Stimulated activated CD8-positive, alpha-beta memory T cell treated with anti-CD3 and anti-CD28 coated beads, Interleukin-15, amount 100 ng/mL, for 4 hours (primary cell): ENCODE data around the gene SPATA19.

Experiments used
- DNase-seq, 2 donors: peaks; one replicate each; pipeline ENCODE4 v3.0.0-alpha.2; 2020; ENCODE audit warnings: low read depth in 2 of 2

The SPATA19 gene

DNA sequence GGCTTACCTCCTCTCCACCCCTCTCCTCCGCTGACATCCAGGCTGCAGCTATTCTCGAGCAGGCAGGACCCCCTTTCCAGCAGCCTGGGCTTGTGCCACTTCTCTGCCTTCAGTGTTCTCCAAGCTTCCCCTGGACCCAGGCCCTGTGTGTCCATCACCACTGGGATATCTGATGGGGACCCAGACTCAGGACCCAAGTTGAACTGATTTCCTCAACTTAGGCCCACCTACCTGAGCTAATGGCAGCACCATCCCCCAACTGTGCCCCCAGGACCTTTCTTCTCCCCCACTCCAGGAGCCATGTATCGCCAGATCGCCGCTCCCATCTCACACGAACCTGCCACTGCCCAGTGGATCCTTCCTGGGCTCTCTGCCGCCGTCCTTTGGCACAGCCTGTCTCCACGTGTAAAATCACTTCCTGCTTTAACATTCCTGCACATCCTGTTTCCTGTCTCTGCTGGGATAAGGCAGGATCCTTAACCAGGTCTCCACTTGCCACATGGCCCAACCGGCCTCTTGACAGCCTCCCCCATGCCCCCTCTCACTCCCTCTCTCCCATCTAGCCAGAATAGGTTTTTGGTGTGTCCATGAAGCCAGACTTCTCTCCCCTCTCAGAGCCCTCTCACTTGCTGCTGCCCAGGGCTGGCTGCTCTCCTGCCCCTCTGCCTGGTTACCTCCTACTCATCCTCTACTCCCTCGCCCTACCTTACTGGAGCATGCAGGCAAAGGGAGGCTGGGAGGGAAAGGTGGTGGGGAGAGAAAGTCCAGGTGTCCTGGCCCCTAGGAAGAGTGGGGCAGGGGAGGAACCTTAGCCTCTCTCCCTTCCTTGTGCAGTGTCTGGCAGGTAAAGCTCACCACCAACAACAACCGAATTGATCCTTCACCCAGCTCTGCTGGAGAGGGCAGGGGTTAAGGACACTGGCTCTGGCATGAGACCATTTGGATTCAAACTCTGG is 9.4 kb downstream of the SPATA19 start:
- DNase-seq = no peak

DNA sequence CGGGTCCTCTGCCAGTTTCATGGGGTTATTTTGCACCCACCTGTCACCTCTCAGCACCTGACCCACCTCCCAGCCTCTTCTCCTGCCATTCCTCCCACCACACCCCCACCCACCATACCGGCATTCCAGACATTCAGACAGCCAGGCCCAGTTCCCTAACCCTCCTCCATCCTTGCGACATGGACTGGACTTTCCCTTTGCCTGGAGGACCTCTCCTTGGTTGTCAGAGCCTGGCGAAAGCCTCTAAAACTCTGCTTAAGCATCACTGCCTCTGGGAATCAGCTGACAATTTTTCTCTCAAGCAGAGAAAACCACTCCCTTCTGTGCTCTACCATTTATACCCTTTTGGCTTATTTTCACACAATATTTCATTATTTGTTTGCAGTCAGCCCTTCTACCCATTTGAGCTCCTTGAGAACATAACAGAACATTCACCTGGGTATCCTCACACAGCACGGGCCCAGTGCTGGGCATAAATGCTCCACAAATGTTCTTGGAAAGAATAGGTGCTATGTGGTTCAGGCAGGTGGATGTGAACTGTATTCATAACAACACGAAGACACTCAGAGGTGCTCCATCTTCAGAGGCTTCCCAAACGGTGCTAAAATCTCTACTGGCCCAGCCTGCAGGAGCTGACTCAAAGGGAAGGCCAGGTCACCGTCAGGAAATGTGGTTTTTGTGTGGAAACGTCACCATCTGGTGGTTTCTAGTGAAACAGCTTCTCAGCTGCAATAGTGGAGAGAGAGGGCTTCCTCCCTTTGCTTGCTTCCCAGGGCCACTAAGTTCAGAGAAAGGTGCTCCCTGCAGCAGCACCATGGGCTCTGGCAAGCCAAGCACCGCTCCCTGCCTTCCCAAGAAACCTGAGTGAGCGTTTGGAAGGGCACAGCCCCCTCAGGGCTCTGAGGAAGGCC is 10.4 kb downstream of the SPATA19 start:
- DNase-seq = no peak

DNA sequence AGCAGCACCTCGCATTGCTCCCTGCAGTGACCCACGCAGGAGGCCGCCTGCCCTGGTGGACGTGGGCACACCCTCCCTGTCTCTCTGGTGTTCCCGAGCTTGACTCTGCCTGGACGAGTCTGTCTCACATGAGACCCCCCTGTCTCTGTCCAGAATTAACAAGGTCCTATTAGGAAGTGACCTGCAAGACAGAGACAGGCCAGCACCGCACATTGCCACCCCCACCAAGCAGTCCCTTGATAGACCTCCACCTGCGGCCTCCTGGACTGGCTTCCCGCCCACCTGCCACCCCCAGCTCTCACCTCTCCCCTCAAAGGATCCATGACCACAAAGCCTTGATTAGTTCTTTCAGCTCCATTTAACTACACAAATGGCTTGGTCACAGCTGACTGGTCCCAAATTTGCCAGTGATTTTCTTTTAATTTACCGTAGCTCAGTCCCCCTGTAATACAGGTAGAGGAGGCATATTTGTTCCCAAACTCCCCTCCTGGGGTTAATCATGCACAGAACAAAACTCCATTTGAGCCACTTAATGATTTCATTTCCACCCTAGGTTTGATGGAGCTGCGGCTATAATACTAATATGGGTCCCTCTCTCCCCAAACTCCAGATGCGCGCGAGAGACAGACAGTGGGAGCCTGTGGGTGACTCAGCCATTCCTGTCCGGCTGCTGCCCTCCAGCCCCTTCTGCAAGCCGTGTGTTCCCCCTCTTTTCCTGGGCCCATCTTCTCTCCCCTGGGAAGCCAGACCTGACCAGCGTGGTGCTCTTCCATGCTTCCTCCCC is 11.2 kb downstream of the SPATA19 start:
- DNase-seq = no peak

DNA sequence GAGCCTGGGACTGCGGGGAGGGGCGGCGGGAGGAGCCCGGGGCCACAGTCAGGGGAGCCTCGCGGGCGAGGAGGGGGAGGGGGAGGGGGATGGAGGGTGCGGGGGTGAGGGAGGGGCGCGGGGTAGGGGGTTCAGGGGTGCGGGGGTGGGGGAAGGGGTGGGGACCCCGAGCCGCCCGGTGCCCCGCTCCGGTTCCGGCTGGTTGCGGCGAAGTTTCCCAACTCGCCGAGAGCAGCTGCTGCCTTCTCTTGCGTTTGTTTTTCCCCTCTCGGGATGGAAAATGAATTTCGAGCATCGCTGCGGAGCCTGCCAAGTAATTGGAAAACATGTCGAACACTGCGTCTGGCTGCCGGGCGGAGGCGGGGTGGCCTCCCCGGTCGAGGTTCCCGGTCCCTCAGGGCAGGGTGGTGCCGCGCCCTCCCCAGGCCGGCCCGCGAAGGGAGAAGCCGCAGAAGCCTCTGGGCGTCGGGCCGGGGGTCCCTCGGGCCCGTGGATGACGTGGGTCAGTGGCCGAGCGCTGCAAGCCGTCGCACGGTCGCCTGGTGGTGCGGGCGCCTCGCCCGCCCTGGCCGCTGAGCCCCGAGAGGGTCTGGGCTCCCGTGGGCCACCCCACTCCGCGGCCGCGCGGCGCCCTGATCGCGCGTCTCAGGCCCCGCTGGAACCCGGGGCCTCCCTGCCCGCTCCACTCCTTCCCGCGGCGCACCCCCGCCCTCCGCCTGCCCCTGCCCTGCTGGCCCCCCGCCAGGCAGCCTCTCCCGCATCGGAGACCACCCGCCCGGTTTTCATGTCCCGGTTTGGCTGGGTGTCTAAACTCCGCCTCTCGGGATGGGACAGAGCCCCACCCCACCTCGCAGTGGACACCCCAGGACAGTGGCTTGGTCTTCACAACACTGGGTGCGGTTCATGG is 12.1 kb downstream of the SPATA19 start:
- DNase-seq = no peak

DNA sequence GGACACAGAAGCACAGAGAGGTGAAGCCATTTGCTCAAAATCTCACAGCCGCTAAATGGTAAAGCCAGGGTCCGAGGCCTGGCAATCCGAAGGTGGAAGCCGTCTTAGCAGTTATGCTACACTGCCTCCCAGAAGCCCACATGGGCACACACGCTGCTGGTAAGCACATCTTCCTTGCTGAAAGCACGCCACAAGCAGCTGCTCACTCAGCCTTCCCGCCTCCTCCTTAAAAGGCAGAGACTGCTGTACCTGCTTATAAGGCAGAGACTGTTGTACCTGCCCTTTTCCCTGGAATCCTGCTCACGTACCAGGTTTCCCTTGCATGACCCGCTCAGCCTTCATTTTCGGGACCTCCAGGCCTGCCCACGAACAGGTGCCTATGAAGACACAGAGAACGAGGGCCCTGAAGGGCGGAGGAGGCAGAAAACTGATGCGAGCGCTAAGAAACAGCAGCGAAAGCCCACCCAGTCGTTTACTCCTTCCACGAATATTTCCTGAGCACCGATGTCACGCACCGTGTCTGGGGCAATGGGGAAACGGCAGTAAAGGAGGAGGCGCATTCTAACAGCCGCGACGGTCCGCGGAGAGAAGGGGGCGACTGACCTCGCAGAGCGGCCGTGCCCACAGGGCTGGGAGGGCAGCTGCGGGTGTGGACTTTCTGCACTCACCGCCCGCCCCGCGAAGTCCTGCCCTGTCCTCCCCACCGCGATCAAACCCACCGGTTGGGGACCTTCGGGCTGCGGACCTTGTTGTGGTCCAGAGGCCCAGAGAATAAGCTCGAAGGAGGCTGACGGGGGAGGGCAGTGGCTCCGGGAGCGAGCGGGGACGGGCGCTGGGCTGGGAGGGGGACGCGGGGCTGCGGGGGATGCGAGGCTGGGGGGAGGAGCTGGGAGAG is 13.0 kb downstream of the SPATA19 start:
- DNase-seq = no peak

DNA sequence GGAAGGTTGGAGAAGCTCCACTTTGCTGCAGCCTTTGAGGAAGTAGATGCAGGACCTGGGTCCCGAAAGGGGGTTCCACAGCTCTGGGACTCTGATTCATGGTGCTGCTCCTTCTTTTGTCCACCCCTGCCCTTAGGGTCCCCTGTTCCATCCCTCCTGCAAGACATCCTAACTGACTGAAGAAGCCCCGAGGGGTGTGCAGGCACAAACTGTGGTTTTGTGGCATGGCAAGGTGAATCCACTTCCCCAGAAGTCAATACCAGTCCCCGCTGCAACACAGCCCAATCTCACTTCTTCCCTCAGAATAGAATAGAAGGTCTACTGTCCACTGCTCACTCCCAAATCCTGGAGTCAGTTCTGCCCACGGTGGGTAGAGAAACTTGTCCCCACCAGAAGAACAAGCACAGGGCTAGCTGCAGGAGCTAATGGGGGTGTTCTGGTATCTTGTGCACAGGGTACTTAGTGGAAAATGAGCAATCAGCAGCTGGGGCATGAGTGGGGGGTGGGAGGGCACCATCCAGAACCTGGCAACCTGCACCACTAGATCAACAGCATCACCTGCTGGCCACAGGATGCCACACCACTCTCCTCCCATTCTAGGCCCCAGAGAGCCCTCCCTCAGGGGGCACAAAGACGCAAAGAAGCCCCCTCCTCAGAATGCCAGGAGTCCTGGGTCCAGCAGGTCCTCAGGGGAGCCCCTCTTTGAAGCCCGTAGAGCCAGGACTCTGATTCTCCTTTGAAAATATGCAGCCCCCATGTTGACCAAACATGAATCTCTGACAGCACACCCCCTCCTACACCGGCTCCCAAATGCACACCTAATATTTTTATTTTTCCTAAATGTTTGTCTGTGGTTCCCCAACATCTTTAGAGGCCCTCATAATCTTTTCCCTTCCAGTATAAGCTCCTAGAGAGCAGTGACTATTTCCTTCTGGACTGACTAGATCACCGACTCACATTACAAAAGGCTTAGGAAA is 14.1 kb downstream of the SPATA19 start:
- DNase-seq = no peak

DNA sequence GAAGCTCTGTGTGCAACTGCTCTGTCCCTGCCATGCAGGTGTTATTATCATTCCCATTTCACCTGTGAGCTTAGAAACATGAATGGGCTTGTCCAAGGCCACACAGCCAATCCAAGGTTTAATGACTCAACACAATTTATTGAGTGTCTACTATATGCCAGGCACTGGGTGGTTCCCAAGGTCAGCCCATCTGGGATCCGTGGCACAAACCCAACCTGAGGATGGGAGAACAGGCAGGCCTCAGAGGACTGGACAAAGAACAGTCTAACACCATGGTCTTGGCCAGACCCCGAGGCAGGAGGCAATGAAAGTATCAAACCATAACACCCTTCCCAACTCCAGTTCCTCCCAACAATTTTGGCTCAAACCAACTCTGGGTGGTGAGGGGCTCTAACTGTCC is 15.7 kb downstream of the SPATA19 start:
- DNase-seq = no peak

DNA sequence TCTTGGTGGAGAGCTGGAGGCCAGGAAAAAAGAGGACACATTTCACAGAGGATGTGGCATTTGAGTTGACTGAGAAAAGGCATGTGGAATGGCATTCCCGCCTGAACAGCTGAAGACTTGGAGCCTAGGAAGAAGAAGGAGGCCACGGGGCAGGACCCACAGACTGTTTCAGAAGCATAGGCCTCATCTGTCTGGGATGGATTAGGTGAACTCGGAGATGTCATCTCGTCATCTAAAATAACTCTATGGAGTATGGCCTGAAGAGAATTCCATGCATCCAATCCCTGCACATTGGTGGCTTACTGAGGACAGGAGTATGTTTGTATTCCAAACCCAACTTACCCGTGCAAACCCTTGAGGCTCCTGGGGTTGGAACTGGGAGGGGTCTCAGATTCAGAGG is 16.4 kb downstream of the SPATA19 start:
- DNase-seq = no peak

DNA sequence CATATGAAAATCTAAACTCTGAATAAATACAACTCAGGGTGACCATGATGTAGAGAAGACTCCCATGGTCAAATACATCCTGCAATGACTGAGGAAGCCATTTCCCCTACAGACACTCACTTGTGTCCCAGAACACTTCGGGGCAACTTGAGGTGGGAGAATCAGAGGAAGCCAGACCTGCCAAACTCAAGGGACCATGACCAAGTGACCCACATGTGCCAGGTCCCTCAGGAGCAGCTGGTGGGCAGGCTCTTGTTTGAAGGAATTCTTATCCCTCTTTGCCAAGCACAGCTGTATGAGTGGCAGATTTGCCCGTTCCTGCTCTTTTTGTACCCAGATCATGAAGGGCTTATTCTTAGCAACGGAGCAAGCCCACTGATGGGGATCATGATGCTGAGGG is 17.8 kb downstream of the SPATA19 start:
- no peak for DNase-seq

DNA sequence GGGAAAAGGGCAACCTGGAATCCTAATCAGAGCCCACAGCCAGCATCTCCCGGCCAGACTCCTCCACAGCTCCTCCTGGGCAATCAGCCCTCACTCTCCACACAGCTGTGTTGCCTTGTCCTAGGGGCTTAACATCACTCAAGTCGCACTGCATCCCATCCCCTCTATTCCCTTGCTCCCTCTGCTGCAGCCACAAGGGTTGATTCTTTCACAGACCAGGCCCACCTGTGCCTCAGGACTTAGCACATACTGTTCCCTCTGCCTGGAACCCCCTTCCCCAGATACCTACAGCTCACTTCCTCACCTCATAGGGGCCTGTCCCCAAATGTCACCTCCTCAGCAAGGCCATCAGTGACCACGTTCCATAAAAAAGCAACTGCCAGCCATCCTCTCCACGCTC is 18.4 kb downstream of the SPATA19 start:
- no peak for DNase-seq

DNA sequence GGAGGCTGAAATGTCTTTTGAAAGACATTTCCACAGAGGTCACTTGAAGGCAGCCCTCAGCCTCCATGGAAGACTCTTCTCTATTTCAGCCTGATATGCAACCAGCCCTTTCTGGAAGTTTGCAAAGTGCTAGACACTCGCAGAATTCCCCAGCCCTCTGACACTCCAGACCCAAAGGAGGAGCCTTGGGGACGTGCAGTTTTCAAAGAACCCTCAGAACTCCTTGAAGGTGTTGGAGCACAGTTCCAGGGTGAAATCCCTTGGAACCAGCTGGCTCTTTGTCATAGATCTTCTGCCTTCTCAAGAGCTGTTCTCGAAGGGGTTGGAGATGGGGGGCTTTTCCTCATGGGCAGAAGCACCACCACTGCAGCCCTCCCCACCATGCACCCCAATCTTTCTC is 19.6 kb downstream of the SPATA19 start:
- DNase-seq = no peak

DNA sequence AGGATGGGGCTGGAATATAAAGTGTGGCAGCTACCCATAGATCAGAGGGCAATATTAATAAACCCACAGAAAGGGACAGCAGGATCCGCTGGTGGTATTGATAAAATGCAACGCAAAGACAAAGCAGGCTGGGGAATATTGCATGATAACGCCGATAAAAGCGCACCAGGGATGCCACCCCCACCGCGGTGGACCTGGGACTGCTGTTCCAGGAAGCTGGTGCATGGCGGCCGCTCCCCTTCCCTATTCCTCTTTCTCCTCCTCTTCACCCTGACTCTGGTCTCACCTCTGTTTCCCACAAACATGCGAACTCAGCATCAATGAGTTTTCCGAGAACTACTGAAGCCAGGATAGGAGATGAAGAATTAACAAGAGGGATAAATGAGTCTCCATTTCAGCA is 20.2 kb downstream of the SPATA19 start:
- DNase-seq = no peak

DNA sequence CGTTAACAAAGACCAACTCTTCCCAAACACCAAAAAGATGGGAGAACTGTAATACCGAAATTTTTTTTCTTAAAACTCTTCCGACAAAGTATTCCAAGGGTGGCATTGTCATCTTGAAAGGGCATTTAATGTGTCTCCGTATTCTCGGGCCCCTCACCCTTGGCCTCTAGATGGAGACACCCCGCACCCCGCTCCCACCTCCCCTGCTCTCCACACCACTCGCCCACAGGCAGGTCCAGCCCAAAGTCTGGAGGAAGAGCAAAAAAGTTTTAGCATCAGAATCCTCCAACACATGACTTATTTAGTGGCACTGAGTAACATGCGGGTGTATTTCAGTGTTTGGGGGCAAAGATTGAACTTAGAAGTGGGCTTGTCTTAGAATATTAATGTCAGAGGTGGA is 20.7 kb downstream of the SPATA19 start:
- no peak for DNase-seq

DNA sequence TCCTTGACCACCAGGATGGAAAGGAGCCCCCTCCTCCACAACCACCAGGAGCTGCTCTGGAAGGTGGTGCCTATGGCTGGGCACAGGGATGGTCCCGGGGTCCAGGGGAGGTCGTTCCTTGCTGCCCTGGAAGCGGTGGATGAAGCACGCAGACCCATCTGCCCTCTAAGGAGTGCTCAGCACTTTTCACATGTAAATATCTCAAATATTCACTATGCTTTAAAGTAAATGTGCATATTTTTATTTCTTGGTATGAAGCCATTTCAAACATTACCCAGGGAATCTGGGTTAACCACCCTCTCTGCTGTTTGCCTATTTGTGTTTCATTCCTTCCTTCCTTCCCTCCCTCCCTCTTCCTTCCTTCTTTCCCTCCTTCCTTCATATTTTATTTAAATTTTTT is 21.7 kb downstream of the SPATA19 start:
- no peak for DNase-seq

DNA sequence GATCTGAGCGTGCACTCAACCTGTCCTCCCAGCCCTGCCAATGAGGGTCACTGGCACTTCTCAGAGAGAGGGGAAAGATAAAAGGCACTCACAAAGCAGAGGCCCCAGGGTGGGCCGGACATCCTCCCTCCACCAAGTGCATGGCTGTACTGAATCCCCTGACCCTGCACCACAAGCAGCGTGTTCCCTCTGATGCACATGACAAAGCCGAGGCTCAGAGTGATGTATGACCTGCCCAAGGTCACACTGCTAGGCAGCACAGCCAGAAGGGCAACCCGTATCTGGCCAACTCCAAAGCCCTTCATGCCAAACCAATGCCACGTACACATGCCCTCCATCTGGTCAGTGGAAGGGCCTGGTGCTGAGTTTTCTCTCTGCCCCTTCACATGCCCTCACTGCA is 22.1 kb downstream of the SPATA19 start:
- DNase-seq = no peak

DNA sequence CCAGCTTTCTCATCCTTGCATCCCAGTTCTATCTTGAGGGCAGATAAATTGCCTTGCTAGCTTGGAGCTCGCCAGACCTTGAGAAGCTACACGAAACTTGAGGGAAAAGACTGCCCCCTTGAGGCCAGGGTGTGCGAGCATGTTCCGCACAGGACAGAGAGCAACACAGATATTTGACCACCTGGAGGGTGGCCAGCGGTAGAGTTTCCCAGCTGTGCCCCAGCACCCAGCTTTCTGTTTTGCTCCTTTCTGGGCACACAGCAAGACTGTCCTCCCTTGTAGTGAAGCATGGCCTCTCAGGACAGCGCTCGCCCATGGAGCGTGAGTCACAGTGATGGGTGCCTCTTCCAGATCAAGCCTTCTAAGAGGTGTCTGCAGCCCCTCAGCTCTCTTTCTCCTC is 23.5 kb downstream of the SPATA19 start:
- DNase-seq = no peak

DNA sequence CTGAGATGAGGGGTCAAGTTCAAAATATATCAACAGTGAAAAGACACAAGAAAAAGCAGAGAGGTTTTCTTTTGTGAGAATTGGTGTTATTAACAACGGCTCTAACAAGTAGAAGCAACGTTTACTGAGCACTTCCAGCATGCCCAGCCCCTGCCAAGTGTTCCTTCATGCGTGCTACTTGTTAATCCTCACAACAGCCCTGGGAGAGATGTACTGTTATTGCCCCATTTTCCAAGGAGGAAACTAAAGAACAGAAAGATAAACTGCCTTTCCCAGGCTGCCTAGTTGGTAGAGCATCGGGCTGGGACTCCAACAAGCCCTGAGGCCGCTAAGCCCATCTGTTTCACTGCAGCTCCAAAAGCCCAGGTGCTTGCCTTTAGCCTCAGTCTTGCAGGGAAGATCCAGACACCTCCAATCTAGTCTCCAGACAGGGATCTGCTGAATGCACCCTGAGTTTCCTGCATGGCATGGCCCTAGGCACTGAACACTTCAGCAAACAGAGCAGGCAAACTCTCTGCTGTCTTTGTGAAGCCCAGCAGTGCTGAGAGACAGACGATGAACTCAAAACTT is 25.5 kb downstream of the SPATA19 start:
- DNase-seq = no peak

DNA sequence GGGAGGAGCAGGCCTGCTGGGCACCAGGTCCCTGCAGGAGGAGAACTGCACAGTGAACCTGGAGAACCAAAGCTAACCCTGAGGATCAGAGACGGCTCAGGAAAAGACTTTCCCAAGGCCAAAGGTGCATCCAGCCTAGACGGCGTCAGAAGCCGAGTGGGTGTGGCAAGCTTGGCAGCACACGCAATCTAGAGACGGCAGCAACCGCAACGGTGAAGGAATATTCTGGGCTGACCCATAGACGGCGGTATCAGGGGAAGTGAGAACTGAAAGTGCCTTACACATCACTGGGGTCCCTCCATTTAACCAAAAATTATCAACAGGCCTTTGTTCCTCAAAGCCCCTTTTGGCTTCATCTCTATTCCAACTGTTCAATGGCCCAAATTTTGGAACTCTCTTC is 26.2 kb downstream of the SPATA19 start:
- DNase-seq = no peak
